Adipocyte (in vitro differentiated cells): ENCODE results near the gene ROGDI.

ENCODE experiments used
- DNase-seq: peaks from one replicate; pipeline ENCODE4 v3.0.0-alpha.2; 2015; ENCODE audit warnings: low read depth
- H3K27me3 ChIP-seq: replicated peaks from 2 replicates; pipeline ENCODE4 v1.7.0; 2013; ENCODE audit warnings: mild to moderate bottlenecking, low read length, moderate library complexity; ENCODE audit not compliant: control insufficient read depth, insufficient read depth
- H3K36me3 ChIP-seq: 2 replicates; pipeline ENCODE4 v1.7.0; 2013; ENCODE audit warnings: low read length, mild to moderate bottlenecking, moderate library complexity; ENCODE audit not compliant: control insufficient read depth, insufficient read depth, severe bottlenecking
- H3K4me1 ChIP-seq: 2 replicates; pipeline ENCODE4 v1.7.0; 2013; ENCODE audit warnings: mild to moderate bottlenecking, low read length, moderate library complexity; ENCODE audit not compliant: control insufficient read depth, insufficient read depth
- H3K4me3 ChIP-seq: 2 replicates; pipeline ENCODE4 v1.7.0; 2013; ENCODE audit warnings: mild to moderate bottlenecking, low read length, moderate library complexity
- H3K9ac ChIP-seq: 2 replicates; pipeline ENCODE4 v1.7.0; 2013; ENCODE audit warnings: mild to moderate bottlenecking, low read length, moderate library complexity
- H3K9me3 ChIP-seq: 2 replicates; pipeline ENCODE4 v1.7.0; 2013; ENCODE audit warnings: mild to moderate bottlenecking, low read length, moderate library complexity; ENCODE audit not compliant: control insufficient read depth

ROGDI gene

DNA sequence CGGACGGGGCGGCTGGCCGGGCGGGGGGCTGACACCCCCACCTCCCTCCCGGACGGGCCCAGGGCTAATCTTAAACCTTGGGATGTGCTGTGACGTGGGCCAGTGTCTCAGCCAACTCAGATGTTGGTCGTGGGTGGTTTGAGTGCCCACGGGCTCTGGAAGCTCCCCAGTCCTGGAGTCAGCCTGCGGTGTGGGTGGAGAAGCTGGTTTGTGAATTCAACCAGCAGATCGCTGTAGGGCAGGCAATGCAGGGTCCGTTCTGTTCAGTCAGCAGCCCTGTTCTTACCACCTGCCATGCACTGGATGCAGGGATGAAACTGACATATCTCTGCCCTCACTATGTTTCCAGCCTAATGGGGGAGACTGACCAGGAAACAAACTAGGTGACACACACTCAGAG, 27.4 kb downstream of the ROGDI start:
- no peak for DNase-seq
- H3K27me3 ChIP-seq, result no peaks in the 10 kb centered on the region
- no peak overlapping the region for H3K9ac ChIP-seq
- no peak overlapping the region for H3K4me3 ChIP-seq
- no peaks in the 10 kb centered on the region for H3K36me3 ChIP-seq
- H3K9me3 ChIP-seq, result no peaks in the 10 kb centered on the region
- H3K4me1 ChIP-seq, result no peaks in the 10 kb centered on the region

DNA sequence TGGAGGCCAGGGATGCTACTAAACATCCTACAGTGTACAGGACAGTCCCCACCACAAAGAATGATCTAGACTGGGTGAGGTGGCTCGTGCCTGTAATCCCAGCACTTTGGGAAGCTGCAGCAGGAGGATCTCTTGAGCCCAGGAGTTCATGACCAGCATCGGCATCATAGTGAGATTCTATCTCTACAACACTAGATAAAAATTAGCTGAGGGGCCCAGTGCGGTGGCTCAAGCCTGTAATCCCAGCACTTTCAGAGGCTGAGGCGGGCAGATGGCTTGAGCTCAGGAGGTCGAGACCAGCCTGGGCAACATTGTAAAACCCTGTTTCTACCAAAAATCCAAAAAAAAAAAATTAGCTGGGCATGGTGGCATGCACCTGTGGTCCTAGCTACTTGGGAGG, 30.1 kb downstream of the ROGDI start:
- DNase-seq, result no peak
- Histone ChIP-seq H3K27me3 (no peaks in the 10 kb centered on the region), H3K9me3 (no peaks in the 10 kb centered on the region), H3K36me3 (no peaks in the 10 kb centered on the region), H3K9ac (no peak overlapping the region), H3K4me1 (peaks cover 9% of the 10 kb centered on the region), H3K4me3 (no peak overlapping the region)

DNA sequence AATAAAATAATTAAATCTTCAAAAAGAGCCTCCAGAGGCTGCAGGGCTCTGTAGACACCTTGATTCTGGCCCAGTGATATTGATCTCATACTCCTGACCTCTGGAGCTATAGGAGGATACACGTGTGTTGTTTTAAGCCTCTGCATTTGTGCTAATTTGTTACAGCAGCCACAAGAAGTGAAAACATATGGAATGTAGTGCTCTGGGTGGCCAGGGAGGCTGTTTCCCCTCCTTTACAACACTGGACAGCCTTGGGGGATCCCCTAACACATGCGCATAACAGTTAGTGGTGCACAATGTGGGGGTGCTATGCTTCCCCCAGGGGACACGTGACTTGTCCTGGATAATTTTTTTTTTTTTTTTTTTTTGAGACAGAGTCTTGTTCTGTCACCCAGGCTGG, 30.8 kb downstream of the ROGDI start:
- DNase-seq, result no peak
- no peaks in the 10 kb centered on the region for H3K36me3 ChIP-seq
- no peaks in the 10 kb centered on the region for H3K27me3 ChIP-seq
- H3K4me1 ChIP-seq, result peaks cover 9% of the 10 kb centered on the region
- H3K9ac ChIP-seq, result no peak overlapping the region
- H3K4me3 ChIP-seq, result no peak overlapping the region
- H3K9me3 ChIP-seq, result no peaks in the 10 kb centered on the region

GRCh38 chr16:4769306-4769638, 33.2 kb downstream of the ROGDI start:
- Histone ChIP-seq H3K9ac (peak overlapping the region; percentile 86), H3K4me3 (peak overlapping the region; percentile 81), H3K4me1 (peaks cover 20% of the 10 kb centered on the region), H3K36me3 (peaks cover under 1% of the 10 kb centered on the region), H3K9me3 (no peaks in the 10 kb centered on the region), H3K27me3 (no peaks in the 10 kb centered on the region)
- no peak for DNase-seq

- peaks cover 6% of the 10 kb centered on the region for H3K36me3 ChIP-seq
Observed at GRCh38 chr16:4768549-4769305, 33.7 kb downstream of the ROGDI start.

GRCh38 chr16:4767872-4768548, 34.4 kb downstream of the ROGDI start:
- H3K9me3 ChIP-seq, result no peaks in the 10 kb centered on the region
- peak overlapping the region; percentile 81 for H3K4me3 ChIP-seq
- peaks cover 13% of the 10 kb centered on the region for H3K36me3 ChIP-seq
- peaks cover 20% of the 10 kb centered on the region for H3K4me1 ChIP-seq
- DNase-seq, result peak; percentile 54
- H3K9ac ChIP-seq, result peak overlapping the region; percentile 86
- no peaks in the 10 kb centered on the region for H3K27me3 ChIP-seq

More at GRCh38 chr16:4768549-4769305, 33.7 kb downstream of the ROGDI start:
- Histone ChIP-seq H3K27me3 (no peaks in the 10 kb centered on the region), H3K4me1 (peaks cover 20% of the 10 kb centered on the region), H3K9ac (peak overlapping the region; percentile 86), H3K4me3 (peak overlapping the region; percentile 81), H3K9me3 (no peaks in the 10 kb centered on the region)
- DNase-seq, result peak; percentile 99

DNA sequence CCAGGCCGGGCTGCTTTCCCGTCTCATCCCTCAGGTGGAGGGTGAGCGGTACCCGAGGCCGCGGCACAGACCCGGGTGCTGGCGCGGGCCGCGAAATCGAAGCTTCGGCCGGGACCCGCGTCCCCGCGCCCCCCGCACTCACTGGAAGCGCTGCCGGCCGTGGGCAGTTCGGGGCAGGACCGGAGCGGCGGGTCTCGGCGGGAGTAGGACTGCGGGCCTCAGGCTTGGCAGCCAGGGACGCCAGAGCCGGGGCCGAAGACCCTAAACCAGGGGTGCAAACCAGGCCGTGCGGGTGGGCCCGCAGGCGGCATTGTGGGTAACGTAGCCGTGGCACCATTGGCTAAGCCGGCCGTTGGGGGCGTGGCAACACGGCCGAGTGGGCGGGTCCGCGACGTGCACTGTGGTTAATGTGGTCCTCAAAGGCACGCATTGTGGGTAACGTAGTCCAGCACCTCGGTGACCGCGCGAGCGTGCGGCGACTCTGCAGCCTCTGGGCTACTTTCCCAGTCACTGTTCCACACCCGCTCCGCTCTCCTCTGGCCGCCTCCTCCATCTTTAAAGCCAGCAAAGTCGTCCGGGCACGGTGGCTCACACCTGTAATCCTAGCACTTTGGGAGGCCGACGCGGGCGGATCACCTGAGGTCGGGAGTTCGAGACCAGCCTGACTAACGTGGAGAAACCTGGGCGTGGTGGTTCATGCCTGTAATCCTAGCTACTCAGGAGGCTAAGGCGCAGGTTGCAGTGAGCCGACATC, 35.4 kb downstream of the ROGDI start, which contains the start of gene ZNF500:
Gene ZNF500, minus strand, starts transcription at position 288 of the 754 bp plus-strand sequence. CDS start 1,184 bp downstream, outside the sequence.
- Histone ChIP-seq H3K36me3 (peaks cover 22% of the 10 kb centered on the region), H3K4me1 (peaks cover 20% of the 10 kb centered on the region), H3K9ac (peak within 1 kb of the TSS; percentile 99), H3K27me3 (no peaks in the 10 kb centered on the region), H3K9me3 (no peaks in the 10 kb centered on the region), H3K4me3 (peak within 1 kb of the TSS; percentile 96)
- peak; percentile 98 for DNase-seq

- H3K27me3 ChIP-seq, result no peaks in the 10 kb centered on the region
- H3K9ac ChIP-seq, result peak overlapping the region; percentile 99
- H3K36me3 ChIP-seq, result peaks cover 30% of the 10 kb centered on the region
- DNase-seq, result no peak
- peaks cover 20% of the 10 kb centered on the region for H3K4me1 ChIP-seq
- H3K4me3 ChIP-seq, result peak overlapping the region; percentile 96
- no peaks in the 10 kb centered on the region for H3K9me3 ChIP-seq
Observed at GRCh38 chr16:4765511-4766474, 36.6 kb downstream of the ROGDI start.

- no peak overlapping the region for H3K9ac ChIP-seq
- H3K36me3 ChIP-seq, result peaks cover 50% of the 10 kb centered on the region
- peaks cover 16% of the 10 kb centered on the region for H3K4me1 ChIP-seq
- H3K4me3 ChIP-seq, result no peak overlapping the region
- H3K27me3 ChIP-seq, result no peaks in the 10 kb centered on the region
- no peak for DNase-seq
- no peaks in the 10 kb centered on the region for H3K9me3 ChIP-seq
Observed at GRCh38 chr16:4763791-4764190, 38.6 kb downstream of the ROGDI start.

- peaks cover 62% of the 10 kb centered on the region for H3K36me3 ChIP-seq
- no peaks in the 10 kb centered on the region for H3K27me3 ChIP-seq
- no peak for DNase-seq
- no peaks in the 10 kb centered on the region for H3K9me3 ChIP-seq
- peaks cover 12% of the 10 kb centered on the region for H3K4me1 ChIP-seq
- H3K4me3 ChIP-seq, result no peak overlapping the region
- H3K9ac ChIP-seq, result no peak overlapping the region
Observed at GRCh38 chr16:4762205-4762604, 40.2 kb downstream of the ROGDI start.
